Measurements from ENCODE around the gene ACKR4.

GRCh38 chr3:132616780-132617179, 19.7 kb downstream of the ACKR4 start:
- TF ChIP-seq CTCF (IDR thresholded peaks at IDR 0.05) (no peak), ZFX (IDR thresholded peaks at IDR 0.05; ENCODE audit: borderline replicate concordance) (no peak)

Measured in 22Rv1 (cell line).